ENCODE results near the gene TTLL1.
"Not testable (repeated sequence)": the region's sequence is repeated elsewhere in the genome, so short reads cannot be mapped to it uniquely, and the experiment has no call there.

The TTLL1 gene

DNA sequence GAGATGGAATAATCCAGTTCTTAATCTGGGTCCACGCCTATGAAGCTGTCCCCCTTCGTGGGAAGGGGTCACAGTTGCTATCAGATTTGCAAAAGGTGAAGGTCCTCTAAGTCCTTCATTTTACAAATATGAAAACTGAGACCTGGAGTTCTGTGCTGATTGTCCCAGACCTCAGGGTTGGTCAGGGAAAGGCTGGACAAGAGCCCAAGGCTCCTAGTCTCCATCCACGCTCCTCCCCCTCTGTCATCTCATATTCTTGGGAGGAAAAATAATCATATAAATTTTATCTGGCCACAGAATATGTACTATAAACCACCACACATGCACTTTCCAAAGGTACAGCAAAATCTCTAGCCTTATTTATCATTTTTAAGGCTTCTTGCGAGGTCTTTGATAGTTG is 79.7 kb downstream of the TTLL1 start:
- no peak for DNase-seq

DNA sequence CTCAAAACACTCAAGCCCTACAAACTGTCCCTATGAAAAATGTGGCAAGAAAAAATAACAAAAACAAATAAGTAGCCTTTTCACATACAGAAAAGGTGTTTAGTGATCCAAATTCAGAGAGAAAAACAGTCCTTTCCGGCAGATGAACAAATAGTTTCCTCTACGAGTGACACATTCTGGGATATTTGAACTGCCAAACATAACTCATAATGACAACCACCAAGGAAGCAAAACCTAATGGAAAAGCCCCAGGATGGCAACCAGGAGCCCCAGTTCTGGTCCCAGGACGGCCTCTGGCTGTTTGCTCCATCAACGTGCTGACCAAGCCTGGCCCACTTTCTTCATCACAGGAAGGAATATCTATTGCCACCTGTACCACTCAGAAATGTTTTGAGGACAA is 80.3 kb downstream of the TTLL1 start:
- no peak for DNase-seq

DNA sequence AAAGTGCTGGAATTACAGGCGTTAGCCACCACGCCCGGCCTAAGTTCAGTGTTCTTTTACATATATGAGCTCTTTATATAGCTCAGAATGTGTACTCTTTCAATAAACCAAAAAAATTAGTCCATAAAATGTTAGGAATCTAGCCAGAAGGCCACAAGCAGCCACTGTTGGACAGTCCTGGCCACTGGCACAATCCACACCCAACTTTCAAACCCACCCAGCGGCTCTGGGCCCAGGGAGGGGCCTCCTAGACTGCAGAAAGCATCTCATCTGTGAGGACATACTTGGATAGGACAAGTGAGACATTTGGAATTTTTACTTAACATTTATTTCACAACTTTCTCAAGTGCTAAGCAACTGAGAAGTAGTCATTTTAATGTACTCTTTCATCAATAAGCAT is 80.7 kb downstream of the TTLL1 start:
- DNase-seq = no peak

DNA sequence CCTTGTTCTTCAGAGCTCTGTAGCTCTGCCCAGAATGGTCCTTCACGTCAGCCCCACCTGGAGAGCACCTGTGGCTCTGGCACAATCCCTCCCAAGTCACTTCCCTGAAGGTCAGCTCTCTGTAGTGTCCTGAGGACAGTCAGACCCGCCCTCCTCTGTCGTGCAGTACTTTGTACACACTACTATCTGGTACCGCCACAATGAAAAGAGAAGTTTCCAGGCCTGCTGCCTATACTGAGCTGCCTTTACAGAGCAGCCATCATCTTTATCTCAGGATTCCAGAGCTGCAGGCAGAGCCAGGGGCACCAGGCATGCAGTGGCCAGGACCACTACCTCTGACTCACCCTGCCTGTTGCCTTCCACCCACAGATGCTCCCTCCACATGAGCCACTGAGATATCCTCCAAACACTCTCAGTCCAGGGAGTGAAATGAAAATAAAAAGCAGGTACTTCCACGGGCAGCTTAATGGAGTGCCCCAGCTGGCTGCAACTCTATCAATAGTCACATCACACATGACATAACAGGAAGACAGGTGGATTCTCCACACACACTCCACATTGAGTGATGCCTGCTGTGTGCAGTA is 81.6 kb downstream of the TTLL1 start:
- DNase-seq = no peak

DNA sequence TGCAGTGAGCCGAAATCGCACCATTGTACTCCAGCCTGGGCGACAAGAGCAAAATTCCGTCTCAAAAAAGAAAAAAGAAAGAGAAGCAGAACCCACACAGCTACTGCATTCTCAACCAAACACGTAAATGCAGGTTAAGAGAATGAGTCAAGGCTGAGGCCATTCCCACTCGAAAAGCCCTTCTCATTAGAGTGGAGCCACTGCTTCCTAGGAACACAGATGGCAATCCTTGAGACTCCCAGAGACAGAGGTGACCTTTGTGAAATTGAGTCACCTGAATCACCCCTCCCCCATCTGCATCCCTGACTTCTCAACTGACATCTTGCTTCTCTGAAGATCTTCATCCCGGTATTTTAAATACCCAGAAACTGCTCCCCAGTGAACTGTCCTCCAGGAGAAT is 82.4 kb downstream of the TTLL1 start:
- DNase-seq = no peak

DNA sequence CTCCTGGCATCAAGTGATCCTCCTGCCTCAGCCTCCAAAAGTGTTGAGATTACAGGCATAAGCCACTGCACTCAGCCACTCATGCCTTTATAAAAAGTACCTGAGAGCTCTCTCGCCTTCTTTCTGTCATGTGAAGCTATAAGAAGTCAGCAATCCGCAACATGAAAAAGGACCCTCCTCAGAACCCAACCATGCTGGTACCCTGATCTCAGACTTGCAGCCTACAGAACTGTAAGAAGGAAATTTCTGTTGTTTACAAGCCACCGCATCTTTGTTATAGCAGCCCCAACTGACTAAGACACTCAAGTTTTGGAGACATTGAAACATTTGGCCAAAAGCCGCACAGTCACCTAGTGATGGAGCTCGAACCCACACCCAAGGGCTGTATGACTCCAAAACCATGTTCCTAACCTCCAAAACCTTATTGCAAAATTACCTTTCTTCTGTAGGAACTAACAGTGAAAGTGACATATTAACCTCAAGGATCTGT is 83.1 kb downstream of the TTLL1 start:
- no peak for DNase-seq

DNA sequence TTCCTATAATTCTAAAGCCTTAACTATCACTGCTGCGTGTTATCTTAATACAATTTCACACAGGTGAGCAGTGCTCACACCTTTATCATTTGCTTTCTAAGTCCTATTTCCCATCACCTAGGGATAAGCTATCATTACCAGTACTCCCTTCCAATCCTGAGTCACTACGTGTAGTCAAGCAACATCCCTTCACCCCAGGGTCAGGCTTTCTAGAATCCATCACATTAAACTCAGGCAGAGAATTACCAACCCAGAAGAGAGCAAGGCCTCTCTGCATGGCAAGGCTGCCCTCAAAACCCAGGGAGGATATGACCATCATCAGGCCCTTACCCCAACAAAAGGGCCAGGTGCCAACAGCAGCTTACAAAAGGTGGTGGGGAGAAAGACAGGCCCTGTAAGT is 84.1 kb downstream of the TTLL1 start:
- DNase-seq = no peak

DNA sequence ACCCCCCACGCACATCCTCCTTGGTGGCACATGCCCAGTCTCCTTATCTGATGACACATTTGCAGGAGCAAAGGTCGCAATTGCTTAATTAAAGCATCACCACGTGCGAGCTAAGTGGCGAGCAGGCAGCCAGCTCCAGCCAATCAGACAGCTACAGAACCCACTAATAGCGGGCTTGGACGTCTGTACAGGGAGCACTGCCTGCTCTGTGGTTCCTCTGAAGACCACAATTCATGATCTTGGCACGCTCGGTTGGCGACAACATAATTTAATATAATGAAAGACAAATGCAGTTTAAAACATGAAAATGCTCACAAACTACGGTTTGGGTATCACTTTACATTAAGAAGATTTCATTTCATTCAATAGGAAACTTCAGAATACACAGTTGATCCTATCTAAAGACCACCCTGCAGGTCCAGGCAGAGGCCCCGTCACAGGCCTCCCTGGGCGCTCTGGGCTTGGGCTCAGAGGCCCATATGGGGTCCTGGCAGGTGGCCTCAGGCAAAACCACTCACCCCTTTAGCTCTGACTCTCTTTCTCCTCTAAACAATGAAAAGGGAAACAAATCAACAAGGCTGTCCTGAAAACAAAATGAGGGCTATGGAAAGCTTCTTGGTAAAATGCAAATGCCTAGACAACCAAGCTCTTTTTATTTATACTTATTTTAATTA is 84.7 kb downstream of the TTLL1 start:
- DNase-seq = no peak

DNA sequence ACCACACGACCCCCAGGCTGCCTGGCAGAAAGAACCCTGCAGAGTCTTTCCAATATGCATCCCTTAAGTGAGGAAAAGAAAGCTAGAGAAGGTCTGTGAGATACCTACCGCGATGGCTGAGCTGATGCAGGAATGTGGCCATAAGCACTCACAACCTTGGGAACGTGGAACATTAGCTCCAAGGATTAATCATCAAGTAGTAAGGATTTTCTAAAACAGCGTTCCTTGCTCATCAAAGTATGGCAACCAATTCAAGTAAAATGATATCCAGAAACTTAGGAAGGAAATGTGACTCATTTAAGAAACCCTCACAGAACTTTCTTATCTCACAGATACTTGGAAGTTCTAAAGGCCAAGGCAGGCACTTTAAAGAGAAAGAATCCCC is 87.0 kb downstream of the TTLL1 start:
- DNase-seq = no peak

DNA sequence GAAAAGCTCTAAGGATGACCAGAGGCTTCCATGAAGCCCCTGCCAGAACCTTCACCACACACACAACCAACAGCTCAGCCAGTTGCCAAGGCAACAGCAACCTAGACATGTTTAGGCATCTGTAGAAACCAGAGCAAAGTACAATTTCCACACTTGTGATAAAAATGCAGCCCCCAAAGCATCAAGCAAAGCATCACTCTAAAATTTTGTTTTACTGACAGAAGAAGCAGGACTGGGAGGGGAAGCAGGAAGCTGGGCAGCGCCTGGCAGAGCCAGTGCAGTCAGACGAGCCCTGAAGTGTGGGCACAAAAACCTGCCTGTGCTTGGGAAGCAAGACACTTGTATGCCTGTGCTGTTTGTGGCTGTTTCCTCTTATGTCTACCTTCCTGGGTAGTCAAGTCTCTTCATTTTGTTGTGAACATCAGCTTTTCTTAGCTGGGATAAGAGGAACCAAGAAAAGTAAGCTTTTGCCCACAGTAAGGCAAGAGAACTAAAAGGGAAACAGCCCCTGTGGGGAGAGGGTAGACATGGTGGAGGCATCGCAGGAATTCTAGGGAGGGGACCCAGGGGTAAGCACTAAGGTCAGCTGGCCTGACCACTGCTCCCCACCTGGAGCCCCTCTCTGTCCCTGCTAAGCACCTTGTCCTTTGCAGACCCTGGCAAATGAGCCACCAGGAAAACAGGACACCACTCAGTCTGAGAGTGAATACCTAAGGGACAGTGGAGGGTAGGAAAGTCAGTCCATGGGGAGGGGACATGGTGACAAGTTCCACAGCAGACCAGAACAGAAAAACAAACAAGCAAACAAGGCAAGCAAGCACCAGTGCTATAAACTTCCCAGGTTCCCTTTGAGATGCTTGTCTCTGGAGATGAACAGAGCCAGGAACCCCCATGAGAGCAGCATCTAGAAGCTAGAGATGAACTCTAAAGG is 87.7 kb downstream of the TTLL1 start:
- DNase-seq = peak; percentile 46

DNA sequence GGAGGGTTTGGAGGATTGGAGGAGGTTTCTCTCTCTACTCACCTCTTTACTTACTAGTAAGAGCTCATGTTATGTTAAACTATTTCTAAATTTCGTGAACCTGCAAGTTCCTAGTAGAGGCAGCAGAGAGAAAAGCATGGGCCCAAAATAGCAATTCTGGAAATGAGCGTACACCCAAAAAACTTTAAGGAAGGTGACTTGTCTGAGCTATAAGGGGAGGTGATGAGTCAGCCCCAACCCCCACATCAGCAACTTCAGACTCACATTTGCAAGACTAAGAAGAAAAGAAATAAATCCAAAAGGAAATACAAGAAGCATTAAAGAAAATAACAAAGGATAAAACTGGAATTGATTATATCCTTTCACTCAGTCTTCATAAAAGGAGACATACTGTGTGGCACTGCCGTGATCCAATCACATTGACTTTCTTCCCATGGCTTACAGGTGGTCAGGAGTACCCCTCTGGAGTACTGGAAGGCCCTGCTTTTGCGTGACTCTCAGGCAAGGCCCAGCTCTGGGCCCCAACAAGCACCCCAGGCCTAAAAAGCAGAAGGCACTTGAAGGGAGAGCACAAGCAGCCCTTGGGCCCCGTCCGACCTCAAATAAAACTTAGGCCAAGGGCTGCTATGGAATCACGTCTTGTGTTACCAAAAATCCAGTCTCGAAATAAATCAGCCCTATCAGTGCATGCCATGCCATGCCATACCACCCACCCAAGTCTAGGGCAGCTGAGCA is 88.6 kb downstream of the TTLL1 start:
- DNase-seq = no peak

DNA sequence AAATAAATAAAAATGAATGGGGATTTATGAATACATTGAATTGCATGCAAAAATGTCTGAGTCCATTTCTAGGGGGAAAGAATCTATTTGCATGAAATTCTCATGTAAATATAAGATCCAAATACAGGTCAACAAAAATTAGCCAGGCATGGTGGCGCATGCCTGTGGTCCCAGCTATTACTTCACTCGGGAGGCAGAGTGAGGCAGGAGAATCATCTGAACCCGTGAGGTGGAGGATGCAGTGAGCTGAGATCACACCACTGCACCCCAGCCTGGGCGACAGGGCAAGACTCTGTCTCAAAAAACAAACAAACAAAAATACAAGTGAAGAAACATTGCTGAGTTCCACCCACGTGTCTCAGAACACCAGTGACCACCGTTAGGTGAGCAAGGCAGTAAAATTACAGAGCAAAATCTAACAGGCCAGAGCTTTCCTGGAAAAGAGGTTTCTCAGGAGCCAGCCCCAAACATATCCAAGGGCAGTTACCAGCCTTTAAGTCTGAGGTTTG is 91.6 kb downstream of the TTLL1 start:
- no peak for DNase-seq

DNA sequence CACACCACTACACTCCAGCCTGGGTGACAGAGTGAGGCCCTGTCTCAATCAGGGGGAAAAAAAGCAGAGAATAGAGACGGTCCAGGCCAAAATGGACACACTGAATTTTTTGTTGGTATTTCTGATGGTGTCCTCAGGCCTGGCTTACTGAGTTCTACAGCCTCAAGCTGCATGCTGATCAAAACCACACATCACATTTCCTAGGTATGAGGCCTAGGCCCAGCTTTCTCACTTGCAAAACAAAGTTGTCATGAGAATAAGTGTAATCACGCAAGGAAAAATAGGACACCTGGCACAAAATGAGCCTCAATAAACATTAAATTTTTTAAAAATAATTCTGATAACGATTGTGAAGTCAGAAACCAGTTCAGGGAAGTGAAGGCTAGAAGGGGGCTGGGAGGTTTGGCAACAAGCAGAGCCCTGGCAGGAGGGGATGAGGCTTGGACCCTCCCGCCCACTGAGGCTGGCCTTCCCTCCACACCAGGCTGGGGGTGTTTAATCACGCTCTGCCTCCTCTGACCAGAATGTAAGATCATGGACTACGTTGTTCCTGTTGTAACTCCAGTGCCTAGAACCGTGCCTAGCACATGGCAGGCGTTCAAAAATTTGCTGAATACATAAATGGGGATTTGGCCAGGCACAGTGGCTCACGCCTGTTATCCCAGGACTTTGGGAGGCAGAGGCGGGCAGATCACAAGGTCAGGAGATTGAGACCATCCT is 92.4 kb downstream of the TTLL1 start:
- no peak for DNase-seq

DNA sequence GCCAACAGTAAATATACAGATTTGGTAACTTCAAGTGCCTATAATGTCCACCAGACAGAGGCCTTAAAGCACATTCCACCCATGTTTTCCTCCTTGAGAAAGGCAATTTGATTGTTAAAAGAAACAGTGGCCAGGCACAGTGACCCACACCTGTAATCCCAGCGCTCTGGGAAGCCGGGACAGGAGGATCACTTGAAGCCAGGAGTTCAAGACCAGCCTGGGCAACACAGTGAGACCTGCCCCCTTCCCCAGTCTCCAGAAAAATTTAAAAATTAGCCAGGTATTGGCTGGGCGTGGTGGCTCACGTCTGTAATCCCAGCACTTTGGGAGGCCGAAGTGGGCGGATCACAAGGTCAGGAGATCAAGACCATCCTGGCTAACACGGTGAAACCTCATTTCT is 93.5 kb downstream of the TTLL1 start:
- not testable (repeated sequence) for DNase-seq

DNA sequence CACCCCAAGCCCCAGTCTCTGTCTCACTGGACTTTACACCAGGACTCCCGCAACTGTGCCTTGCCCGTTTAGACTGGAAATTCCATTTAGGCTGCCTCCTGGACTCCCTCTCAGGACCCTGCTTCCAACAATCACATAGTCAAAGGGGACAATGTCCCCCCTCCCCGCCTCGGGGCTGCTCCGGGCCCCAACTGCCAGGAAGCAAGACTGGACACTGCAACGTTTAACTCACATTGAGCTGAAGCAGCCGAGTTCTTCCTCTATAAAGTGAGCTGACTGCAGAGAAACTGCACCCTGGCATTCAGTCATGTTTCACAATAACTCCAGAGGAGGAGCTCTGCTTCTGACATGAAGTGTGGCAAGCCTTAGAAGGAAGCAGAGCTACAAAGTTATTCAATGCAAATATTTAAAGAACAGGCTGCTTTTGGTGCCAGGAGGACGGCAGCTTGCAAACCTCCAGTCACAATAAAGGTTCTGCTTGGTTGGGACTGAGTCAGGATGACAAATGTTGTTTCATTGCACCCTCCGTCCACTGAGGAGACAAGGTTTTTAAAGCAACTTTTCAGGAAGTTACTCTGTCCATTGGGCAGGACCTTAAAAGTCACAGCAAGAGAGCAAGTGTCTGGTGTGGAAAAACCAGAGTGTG is 94.2 kb downstream of the TTLL1 start:
- no peak for DNase-seq

DNA sequence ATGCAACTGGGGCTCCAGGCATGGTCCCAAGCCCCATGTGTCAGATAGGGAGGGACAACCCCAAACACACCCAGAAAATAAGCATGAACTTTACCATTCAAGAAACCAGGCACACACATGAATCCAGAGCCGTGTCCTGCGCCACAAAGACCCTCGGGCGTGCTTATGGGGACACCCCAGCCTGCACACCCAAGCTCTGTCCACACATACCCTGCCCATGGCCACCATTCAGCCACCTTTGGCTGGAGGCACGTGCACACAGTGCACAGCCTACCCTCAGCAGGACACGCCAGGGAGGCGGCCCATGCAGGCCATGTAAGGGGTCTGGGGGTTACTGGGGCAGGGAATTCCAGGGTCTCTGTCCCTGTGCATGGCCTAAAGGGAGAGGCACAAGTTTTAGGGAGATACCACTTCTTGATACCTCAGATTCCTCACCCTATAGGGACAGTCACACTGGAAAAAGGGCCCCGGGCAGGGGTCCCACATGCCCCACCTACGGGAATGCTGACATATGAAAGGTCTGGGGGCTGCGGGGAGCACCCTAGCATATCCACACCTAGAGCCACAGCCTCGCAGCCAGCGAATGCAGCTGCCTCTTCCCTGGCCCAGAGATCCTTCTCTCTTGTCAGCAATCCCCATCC is 94.8 kb downstream of the TTLL1 start:
- DNase-seq = no peak

DNA sequence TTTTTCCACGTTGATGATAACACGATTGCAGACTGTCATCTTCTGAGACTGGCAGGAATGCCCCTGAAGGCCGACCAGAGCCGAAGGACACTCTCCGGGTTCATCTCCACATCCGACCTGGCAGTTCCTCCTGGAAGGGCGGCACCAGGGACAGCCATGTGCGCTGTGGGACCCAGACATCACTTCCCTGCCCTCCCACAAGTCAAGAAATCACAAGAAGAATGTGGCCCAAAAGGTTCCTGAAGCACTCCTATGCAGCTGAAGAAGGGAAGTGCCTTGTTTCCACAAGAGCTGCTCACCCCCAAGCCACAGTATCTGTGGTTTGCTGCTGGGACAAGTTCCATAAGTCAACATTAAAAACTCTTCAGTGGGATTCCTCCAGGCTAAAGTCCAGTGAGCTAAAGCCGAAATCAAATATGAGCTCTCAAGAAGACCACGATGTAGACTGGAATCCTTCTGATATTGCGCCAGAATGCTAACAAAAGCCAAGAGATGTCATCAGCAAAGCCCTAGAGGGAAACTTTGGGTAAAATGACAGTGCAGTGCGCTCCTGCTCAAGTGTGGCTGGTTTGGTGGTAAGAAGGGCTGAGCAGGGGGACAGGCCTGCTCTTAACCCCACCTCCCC is 95.4 kb downstream of the TTLL1 start:
- no peak for DNase-seq

DNA sequence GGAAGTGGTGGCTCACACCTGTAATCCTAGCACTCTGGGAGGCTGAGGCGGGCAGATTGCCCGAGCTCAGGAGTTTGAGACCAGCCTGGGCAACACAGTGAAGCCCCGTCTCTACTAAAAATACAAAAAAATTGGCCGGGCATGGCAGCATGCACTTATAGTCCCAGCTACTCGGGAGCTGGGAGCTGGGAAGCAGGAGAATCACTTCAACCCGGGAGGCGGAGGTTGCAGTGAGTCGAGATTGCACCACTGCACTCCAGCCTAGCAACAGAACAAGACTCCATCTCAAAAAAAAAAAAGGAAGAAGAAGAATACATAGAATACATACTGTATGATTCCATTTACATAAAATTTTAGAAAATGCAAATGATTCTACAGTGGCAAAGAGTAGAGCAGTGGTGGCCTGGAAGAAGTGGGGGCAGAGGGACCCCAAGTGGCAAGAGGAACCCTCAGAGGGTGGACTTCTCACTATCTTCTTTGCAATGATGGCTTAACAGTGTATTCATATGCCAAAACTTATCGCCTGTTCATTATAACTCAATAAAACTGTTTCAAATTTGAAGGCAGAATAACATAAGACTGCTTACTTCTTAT is 96.2 kb downstream of the TTLL1 start:
- DNase-seq = no peak

DNA sequence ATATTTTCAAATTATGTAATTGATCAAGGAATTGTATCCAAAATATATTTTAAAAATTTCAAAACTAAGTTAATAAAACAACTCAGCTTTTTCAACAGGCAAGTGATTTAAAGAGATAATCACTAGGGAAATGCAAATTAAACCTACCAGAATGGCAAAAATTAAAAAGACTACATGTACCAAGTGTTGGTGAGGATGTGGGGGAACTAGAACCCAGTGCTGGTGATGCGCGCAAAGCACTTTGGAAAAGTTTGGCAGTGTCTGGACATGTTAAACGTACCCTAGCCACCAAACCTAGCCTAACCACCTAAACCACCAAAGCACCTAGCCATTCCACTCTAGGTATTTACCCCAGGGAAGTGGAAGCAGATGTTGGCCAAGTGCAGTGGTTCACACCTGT is 97.1 kb downstream of the TTLL1 start:
- DNase-seq = no peak

DNA sequence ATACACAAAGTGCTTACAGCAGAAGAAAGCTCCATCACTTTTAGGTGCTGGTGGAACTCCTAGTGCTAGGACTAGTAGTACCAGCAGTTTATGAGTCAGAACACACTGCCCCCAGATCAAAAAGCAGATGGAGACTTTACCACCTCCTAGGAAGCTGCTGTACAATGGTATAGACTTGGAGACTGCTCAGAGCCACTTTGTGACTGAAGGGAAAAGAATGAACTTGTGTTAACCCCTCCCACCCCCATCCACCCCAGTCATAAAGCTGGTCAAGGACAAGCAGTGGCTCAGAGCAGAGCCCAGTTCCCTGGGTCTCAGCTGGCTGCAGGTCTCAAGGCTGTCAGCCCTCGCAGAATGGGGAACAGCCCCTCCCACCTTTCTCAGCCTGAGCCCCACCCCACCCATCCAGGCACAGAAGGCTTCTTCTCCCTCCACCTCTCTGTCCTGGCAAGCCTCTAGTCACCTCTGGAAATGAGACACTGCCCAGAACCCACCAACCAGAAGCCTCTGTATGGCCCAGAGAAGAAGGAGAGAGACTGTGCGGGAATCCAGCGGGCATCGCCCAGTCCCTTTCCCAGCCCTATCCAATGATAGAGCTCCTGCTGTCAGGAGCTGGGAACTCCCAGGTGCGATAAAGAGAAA is 98.1 kb downstream of the TTLL1 start:
- DNase-seq = no peak
